Lung (tissue), 12 donors: ENCODE measurements around the gene EYA3. TPM values are rescaled to one million over a fixed set of nuclear protein-coding genes. Genes with fewer than 3 reads are reported as not detected.

Experiments used
- ATAC-seq: fragments of 200-7000 bp; cut with Tn5 transposase; one replicate; pipeline ENCODE4 v1.9.1; 2020; ENCODE audit warnings: moderate number of reproducible peaks; ENCODE audit not compliant: insufficient read depth, low FRiP score
- DNase-seq, 3 donors: peaks; one replicate each; pipeline ENCODE4 v3.0.0-alpha.2; 2013 to 2017
- H3K27ac ChIP-seq, 2 donors: one replicate each; pipeline ENCODE4 v1.5.1; 2013; ENCODE audit warnings: mild to moderate bottlenecking in 2 of 2, moderate library complexity in 2 of 2, control low read depth in 1 of 2, inconsistent platforms in 1 of 2, low read depth in 1 of 2, low read length in 1 of 2
- H3K27me3 ChIP-seq, 3 donors: one replicate each; pipeline ENCODE4 v1.5.1; 2013; ENCODE audit warnings: low read length in 2 of 3; ENCODE audit not compliant: control insufficient read depth in 3 of 3, insufficient read depth in 3 of 3
- H3K36me3 ChIP-seq, 4 donors: one replicate each; pipeline ENCODE4 v1.5.1; 2013; ENCODE audit warnings: low read length in 4 of 4, mild to moderate bottlenecking in 1 of 4, moderate library complexity in 1 of 4; ENCODE audit not compliant: control insufficient read depth in 4 of 4, insufficient read depth in 4 of 4
- H3K4me1 ChIP-seq, 5 donors: one replicate each; pipeline ENCODE4 v1.5.1; 2013; ENCODE audit warnings: low read length in 5 of 5, mild to moderate bottlenecking in 2 of 5, moderate library complexity in 1 of 5; ENCODE audit not compliant: control insufficient read depth in 5 of 5, insufficient read depth in 5 of 5
- H3K4me3 ChIP-seq: one replicate; pipeline ENCODE4 v1.5.1; 2013; ENCODE audit warnings: mild to moderate bottlenecking, control low read depth, moderate library complexity
- H3K9ac ChIP-seq, 2 donors: one replicate each; pipeline ENCODE4 v1.5.1; 2013; ENCODE audit warnings: low read length in 2 of 2, control low read depth in 1 of 2; ENCODE audit not compliant: insufficient read depth in 1 of 2
- H3K9me3 ChIP-seq, 4 donors: one replicate each; pipeline ENCODE4 v1.5.1; 2013; ENCODE audit warnings: low read length in 3 of 4, mild to moderate bottlenecking in 1 of 4, moderate library complexity in 1 of 4; ENCODE audit not compliant: control insufficient read depth in 4 of 4, insufficient read depth in 3 of 4
- CTCF ChIP-seq: IDR thresholded peaks from 2 replicates; pipeline ENCODE4 v1.5.1; 2012; ENCODE audit warnings: mild to moderate bottlenecking; ENCODE audit errors: control extremely low read depth, extremely low read depth
- WGBS, 2 donors: extraction: QIAGEN DNeasy Blood & Tissue Kit; methylation state at CpG; one replicate each; pipeline ENCODE4 v1.1.7; 2013; 5-methylcytosine and 5-hydroxymethylcytosine counted together
- polyA plus RNA-seq, 2 donors: library from polyadenylated mRNA; stranded (reverse); fragments of 200-250 nt; gene quantifications; one replicate each; pipeline ENCODE4 v1.2.1, GENCODE V29; 2013
- total RNA-seq, 2 donors: library from RNA; depleted of rRNA in 1 of 2; stranded (reverse); fragments of >200 nt in 1 of 2; gene quantifications; one replicate each; pipeline ENCODE4 v1.2.1, GENCODE V29; 2014 to 2021
- donor health status: control.
- donor health status: control.
- donor health status: Bipolar disorder and iron deficiency.
- donor health status: healthy.
- donor health status: DM: yes; HTN: yes; CAD: no.

EYA3 gene
- total and polyA plus RNA-seq, 4 donors: 6.3 to 21.8 (median 13.4) TPM

DNA sequence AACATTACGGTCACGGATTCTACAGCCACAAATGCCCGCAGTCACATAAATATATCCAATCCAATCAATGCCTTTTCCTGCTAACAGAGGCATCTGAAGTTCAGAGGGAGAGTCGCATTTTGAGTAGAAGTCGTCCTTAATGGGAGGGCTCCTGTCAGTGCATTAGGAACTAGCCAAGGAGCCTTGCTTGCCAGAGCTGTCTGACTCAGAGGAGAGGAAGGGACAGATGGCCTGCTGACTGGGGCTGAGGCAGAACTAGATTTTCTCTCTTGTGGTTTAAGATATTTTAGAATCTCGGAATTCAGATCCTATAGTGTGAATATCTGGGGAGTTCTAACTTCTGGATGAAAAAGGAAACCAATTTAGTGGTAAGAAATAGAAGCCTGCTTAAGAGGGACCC, 118.0 kb downstream of the EYA3 start:
- peaks cover 0 to 2% (median 0%) of the 10 kb centered on the region in 4 donors for H3K9me3 ChIP-seq
- TF ChIP-seq CTCF: no peak
- no peak for DNase-seq
- no peaks in the 10 kb centered on the region for H3K27me3 ChIP-seq
- no peak overlapping the region for H3K4me3 ChIP-seq
- 89 to 92% methylated on average over 6 of the region's 6 CpGs for WGBS, 2 donors
- H3K36me3 ChIP-seq: peaks cover 11 to 37% (median 20%) of the 10 kb centered on the region in 4 donors
- no peak overlapping the region for H3K9ac ChIP-seq
- peaks cover 0 to 6% (median 0%) of the 10 kb centered on the region in 5 donors for H3K4me1 ChIP-seq
- H3K27ac ChIP-seq: no peak overlapping the region
- no peak for ATAC-seq

- no peak overlapping the region for H3K27ac ChIP-seq
- TF ChIP-seq CTCF: no peak
- H3K4me1 ChIP-seq: peaks cover 0 to 6% (median 0%) of the 10 kb centered on the region in 5 donors
- peaks cover 0 to 2% (median 0%) of the 10 kb centered on the region in 4 donors for H3K9me3 ChIP-seq
- H3K36me3 ChIP-seq: peaks cover 9 to 47% (median 14%) of the 10 kb centered on the region in 4 donors
- no peaks in the 10 kb centered on the region for H3K27me3 ChIP-seq
- no peak for ATAC-seq
- H3K9ac ChIP-seq: no peak overlapping the region
- H3K4me3 ChIP-seq: no peak overlapping the region
- DNase-seq: no peak
- WGBS, 2 donors: 54 to 69% methylated on average over 3 of the region's 3 CpGs
Observed at GRCh38 chr1:27968692-27969091, 119.7 kb downstream of the EYA3 start.

DNA sequence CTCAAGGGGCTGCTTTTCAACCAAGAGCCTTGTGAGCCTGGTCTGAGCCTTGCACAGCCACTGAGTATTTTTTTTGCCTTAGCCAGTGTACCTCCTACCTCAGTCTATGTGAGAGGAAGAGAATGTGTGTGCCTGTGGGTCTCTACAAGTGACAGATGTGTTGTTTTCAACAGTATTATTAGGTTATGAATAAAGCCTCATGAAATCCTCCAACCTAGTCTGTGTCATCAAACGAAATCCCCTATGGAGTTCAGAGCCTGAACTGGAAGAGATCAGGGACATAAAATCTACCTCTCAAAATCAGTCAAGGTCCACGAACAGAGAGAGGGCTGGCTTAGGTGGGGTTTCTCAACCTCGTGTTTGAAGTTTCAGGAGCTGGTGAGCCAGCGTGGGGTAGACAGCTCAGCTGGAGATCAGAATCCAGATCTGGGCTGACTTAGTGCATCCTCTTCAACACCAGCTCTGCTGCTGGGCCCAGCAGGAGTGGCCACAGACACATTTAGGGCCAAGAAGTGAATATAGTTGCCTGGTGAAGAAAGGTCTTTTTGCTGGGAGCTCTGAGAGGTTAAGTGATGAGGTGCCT, 120.4 kb downstream of the EYA3 start:
- TF ChIP-seq CTCF: no peak
- DNase-seq (no peak), ATAC-seq (no peak)
- WGBS, 2 donors: 91 to 96% methylated on average over 4 of the region's 4 CpGs
- Histone ChIP-seq H3K4me3 (no peak overlapping the region), H3K9ac (no peak overlapping the region), H3K27ac (no peak overlapping the region), H3K36me3 (peaks cover 3 to 49% (median 14%) of the 10 kb centered on the region in 4 donors), H3K9me3 (peaks cover 0 to 2% (median 0%) of the 10 kb centered on the region in 4 donors), H3K27me3 (no peaks in the 10 kb centered on the region), H3K4me1 (peaks cover 0 to 6% (median 0%) of the 10 kb centered on the region in 5 donors)
